Right lobe of liver (tissue), 6 donors: Measurements from ENCODE around the gene ANKRD63. TPM values are rescaled to one million over a fixed set of nuclear protein-coding genes. Genes with fewer than 3 reads are reported as not detected.
A peak's percentile ranks its signal among the peaks of the same experiment; 100 is the strongest.

ENCODE experiments used
- ATAC-seq, 4 donors: fragments of 200-7000 bp; cut with Tn5 transposase; one replicate each; pipeline ENCODE4 v1.9.1; 2020; ENCODE audit warnings: mild to moderate bottlenecking in 4 of 4, moderate library complexity in 4 of 4
- DNase-seq, 3 donors: peaks; one replicate each; pipeline ENCODE4 v3.0.0-alpha.2; 2020
- H3K27ac ChIP-seq, 3 donors: fragments of 200-600 bp; one replicate each; pipeline ENCODE4 v1.8.0; 2022
- H3K27me3 ChIP-seq, 2 donors: fragments of 200-600 bp; one replicate each; pipeline ENCODE4 v1.8.0; 2022
- H3K36me3 ChIP-seq, 4 donors: fragments of 200-600 bp; sonication (generic) in 1 of 4; one replicate each; pipeline versions ENCODE4 v1.5.1 to v1.8.0; 2017 to 2022; ENCODE audit warnings: control low read depth in 1 of 4
- H3K4me1 ChIP-seq, 4 donors: fragments of 200-600 bp; sonication (generic) in 1 of 4; one replicate each; pipeline versions ENCODE4 v1.5.1 to v1.8.0; 2017 to 2022; ENCODE audit warnings: control low read depth in 1 of 4
- H3K4me3 ChIP-seq, 3 donors: fragments of 200-600 bp; one replicate each; pipeline ENCODE4 v1.8.0; 2022
- H3K9me3 ChIP-seq, 4 donors: fragments of 200-600 bp; sonication (generic) in 1 of 4; one replicate each; pipeline versions ENCODE4 v1.5.1 to v1.8.0; 2017 to 2022; ENCODE audit warnings: control low read depth in 1 of 4
- POLR2A ChIP-seq: fragments of 450-650 bp; IDR thresholded peaks from one replicate; pipeline ENCODE4 v1.6.1; 2017; ENCODE audit warnings: antibody characterized with exemption, mild to moderate bottlenecking
- WGBS: methylation state at CpG from one replicate; pipeline ENCODE4 v1.1.6; 2018; ENCODE audit warnings: low coverage, low lambda C conversion rate; ENCODE audit not compliant: insufficient coverage; ENCODE audit errors: missing lambda C conversion rate; 5-methylcytosine and 5-hydroxymethylcytosine counted together
- intact Hi-C, 2 donors: fragments of 100-400 bp; cut with DNase I; formaldehyde crosslinking; loops; one replicate each; pipeline versions ENCODE4 v1.11.2 to v1.14.1; 2022
- total RNA-seq, 6 experiments: library from RNA; depleted of rRNA in 2 of 6; stranded (reverse); fragments of >200 nt in 2 of 6; fragmentation: NEBNext Ultra II Directional in 3 of 6; extraction: Animal tissue kit (Norgen Biotek cat#: 25700) in 3 of 6; gene quantifications; one replicate each; pipeline versions ENCODE4 v1.1.0 to v1.2.4, GENCODE V29; 2016 to 2023
- TF ChIP-seq, protein P1 (sequence below), 4 donors: fragments of 200-600 bp in 3 of 4; fragments of 450-650 bp in 1 of 4; IDR thresholded peaks; one replicate each; pipeline versions ENCODE4 v1.5.1 to v1.8.0; 2016 to 2022; ENCODE audit warnings: antibody characterized with exemption in 4 of 4, mild to moderate bottlenecking in 2 of 4
- donor health status: DM: no; HTN: yes; CAD: no.
- donor health status: DM: no; HTN: no; CAD: no.
- donor health status: DM: no; HTN: no; CAD: no.
- donor health status: DM: no; HTN: yes; CAD: no.
- donor health status: DM: no; HTN: yes; CAD: no.

The ANKRD63 gene
- total RNA-seq, 6 experiments from 2014 or later, result 0.24 TPM; not detected in 5

- Histone ChIP-seq H3K27ac (no peak overlapping the region), H3K27me3 (no peaks in the 10 kb centered on the region), H3K9me3 (no peaks in the 10 kb centered on the region), H3K36me3 (no peaks in the 10 kb centered on the region), H3K4me1 (peaks cover 0 to 13% (median 0%) of the 10 kb centered on the region in 4 donors), H3K4me3 (peak overlapping the region in 2 of 3 donors; percentile 12 to 29)
- WGBS, result no CpG with 5 or more reads among the region's 68 CpGs
- TF ChIP-seq, protein P1, sequence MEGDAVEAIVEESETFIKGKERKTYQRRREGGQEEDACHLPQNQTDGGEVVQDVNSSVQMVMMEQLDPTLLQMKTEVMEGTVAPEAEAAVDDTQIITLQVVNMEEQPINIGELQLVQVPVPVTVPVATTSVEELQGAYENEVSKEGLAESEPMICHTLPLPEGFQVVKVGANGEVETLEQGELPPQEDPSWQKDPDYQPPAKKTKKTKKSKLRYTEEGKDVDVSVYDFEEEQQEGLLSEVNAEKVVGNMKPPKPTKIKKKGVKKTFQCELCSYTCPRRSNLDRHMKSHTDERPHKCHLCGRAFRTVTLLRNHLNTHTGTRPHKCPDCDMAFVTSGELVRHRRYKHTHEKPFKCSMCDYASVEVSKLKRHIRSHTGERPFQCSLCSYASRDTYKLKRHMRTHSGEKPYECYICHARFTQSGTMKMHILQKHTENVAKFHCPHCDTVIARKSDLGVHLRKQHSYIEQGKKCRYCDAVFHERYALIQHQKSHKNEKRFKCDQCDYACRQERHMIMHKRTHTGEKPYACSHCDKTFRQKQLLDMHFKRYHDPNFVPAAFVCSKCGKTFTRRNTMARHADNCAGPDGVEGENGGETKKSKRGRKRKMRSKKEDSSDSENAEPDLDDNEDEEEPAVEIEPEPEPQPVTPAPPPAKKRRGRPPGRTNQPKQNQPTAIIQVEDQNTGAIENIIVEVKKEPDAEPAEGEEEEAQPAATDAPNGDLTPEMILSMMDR (IDR thresholded peaks at IDR 0.05), result no peak
- no peak for TF ChIP-seq POLR2A
- DNase-seq (no peak), ATAC-seq (peak; percentile 10 to 53 (median 32))
- intact Hi-C loops, result no loop called here
Observed at GRCh38 chr15:40290918-40291574, 8.2 kb upstream of the ANKRD63 start.

- intact Hi-C loops, result no loop called here
- Histone ChIP-seq H3K36me3 (no peaks in the 10 kb centered on the region), H3K4me3 (no peak overlapping the region), H3K27ac (no peak overlapping the region), H3K27me3 (no peaks in the 10 kb centered on the region), H3K4me1 (peaks cover 0 to 13% (median 0%) of the 10 kb centered on the region in 4 donors), H3K9me3 (no peaks in the 10 kb centered on the region)
- ATAC-seq (no peak), DNase-seq (no peak)
- 57% methylated on average over 9 of the region's 12 CpGs for WGBS
- TF ChIP-seq POLR2A, result no peak
- TF ChIP-seq, protein P1 (IDR thresholded peaks at IDR 0.05), result no peak
Observed at GRCh38 chr15:40290545-40290917, 7.7 kb upstream of the ANKRD63 start.

DNA sequence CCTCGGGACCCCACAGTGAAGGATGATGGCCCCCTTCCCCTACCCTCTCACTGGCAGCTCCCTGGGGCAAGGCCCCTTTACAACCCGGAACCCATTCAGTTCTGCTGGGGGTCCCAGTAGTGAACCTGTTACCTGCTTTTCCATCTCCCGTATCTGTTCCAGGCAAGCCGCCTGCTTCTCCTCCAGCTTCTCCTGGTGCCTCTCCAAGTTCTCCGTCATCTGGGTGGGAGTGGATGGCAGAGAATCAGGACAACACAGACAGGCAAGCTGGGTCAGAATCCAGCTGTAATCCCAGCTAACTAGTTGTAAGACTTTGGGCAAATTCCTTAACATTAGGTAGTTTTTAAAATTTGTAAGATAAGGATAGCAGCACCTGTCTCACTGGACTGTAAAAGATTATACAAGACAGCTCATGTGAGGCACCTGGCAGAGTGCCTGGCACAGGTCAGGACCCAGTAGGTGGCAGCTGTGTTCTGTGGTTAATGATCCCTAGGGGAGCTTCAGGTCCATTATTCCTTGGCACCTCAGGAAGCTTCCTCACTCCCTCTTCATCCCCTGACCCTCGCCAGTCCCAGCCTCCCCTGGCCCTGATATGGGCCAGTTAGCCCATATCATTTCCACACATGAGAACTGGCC lies 6.4 kb upstream of the ANKRD63 start:
- 51% methylated on average over 2 of the region's 6 CpGs for WGBS
- no peak overlapping the region for H3K27ac ChIP-seq
- H3K4me1 ChIP-seq, result peaks cover 0 to 13% (median 0%) of the 10 kb centered on the region in 4 donors
- H3K27me3 ChIP-seq, result no peaks in the 10 kb centered on the region
- ATAC-seq, result peak; percentile 78 to 89 (median 83)
- TF ChIP-seq, protein P1 (IDR thresholded peaks at IDR 0.05), result peak in 3 of 4 donors; percentile 12 to 40 (median 21)
- no peak for TF ChIP-seq POLR2A
- peak; percentile 81 to 89 (median 85) for DNase-seq
- intact Hi-C loops, result no loop called here
- no peaks in the 10 kb centered on the region for H3K36me3 ChIP-seq
- no peak overlapping the region for H3K4me3 ChIP-seq
- no peaks in the 10 kb centered on the region for H3K9me3 ChIP-seq

- DNase-seq (no peak), ATAC-seq (no peak)
- Histone ChIP-seq H3K27me3 (peaks cover 0 to 4% of the 10 kb centered on the region in 2 donors), H3K27ac (no peak overlapping the region), H3K9me3 (no peaks in the 10 kb centered on the region), H3K36me3 (no peaks in the 10 kb centered on the region), H3K4me3 (no peak overlapping the region), H3K4me1 (peaks cover 0 to 15% (median 0%) of the 10 kb centered on the region in 4 donors)
- WGBS, result no CpG with 5 or more reads among the region's 4 CpGs
- intact Hi-C loops, result no loop called here
- TF ChIP-seq, protein P1 (IDR thresholded peaks at IDR 0.05), result no peak
- no peak for TF ChIP-seq POLR2A
Observed at GRCh38 chr15:40287968-40288367, 5.1 kb upstream of the ANKRD63 start.
